ENCODE results near the gene ACCS.

DNA sequence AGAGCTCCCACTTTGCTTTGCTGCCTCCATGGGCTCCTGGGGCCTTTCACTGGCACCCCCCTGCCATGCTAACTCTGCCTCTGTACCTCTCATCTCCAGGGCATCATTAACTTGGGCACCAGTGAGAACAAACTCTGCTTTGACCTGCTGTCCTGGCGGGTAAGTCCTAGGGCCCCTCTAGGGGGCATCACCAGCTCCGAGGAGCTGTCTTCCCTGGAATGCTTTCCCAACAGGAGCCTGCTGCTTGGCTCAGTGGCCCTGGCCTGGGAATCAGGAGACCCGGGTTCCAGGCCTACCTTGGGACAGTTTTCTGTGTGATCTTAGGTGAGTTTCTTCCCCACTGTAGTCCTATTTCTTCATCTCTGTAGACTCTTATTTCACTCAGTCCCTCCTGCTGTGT, 5.1 kb downstream of the ACCS start:
- TF ChIP-seq, protein P1, sequence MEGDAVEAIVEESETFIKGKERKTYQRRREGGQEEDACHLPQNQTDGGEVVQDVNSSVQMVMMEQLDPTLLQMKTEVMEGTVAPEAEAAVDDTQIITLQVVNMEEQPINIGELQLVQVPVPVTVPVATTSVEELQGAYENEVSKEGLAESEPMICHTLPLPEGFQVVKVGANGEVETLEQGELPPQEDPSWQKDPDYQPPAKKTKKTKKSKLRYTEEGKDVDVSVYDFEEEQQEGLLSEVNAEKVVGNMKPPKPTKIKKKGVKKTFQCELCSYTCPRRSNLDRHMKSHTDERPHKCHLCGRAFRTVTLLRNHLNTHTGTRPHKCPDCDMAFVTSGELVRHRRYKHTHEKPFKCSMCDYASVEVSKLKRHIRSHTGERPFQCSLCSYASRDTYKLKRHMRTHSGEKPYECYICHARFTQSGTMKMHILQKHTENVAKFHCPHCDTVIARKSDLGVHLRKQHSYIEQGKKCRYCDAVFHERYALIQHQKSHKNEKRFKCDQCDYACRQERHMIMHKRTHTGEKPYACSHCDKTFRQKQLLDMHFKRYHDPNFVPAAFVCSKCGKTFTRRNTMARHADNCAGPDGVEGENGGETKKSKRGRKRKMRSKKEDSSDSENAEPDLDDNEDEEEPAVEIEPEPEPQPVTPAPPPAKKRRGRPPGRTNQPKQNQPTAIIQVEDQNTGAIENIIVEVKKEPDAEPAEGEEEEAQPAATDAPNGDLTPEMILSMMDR (IDR thresholded peaks at IDR 0.05) = no peak
- TF ChIP-seq POLR2A (IDR thresholded peaks at IDR 0.05) = no peak

Data from lower leg skin (tissue), 3 donors.